NCI-H345 treated with DMSO at 0.1 percent for 48 hours (cell line): ENCODE results near the gene ZNF865.
A peak's percentile ranks its signal among the peaks of the same experiment; 100 is the strongest.

Source experiments
- DNase-seq: peaks from one replicate; lab custom pipeline; 2025; ENCODE audit not compliant: unreplicated experiment; lab: John Stamatoyannopoulos, UW

Gene ZNF865

DNA sequence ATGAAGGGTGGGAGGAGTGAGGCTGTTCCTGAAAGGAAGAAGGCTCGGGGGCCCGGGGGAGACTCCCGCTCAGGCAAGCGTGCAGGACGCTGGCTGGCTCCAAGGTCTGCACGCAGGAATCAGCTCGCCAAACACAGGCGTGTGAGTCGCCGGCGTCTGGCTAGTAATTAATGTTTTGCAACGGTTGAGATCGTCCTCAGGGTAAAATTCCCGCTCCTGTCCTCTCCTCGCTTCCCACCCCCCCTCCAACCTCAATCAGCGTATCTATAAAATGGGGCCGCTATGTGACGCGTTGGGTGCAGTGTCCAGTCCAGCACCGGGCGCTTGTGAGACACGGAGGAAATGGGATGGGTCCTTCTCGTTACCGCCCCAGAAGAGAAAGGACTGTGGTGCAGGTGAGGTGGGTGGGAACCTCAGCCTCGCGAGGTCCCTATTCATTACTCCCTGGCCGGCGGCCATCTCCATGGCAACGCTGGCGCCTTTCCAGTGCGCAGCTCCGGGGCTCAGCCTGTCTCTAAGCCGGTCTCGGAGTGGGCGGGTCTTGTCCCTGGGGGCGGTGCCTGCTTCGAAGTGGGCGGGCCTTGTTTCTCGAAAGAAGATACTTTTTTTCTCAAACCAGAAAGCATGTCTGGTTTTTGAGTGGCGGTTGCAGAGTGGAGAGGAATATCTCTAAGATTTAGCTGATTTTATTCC is 18.3 kb upstream of the ZNF865 start:
- DNase-seq: peak; percentile 88

DNA sequence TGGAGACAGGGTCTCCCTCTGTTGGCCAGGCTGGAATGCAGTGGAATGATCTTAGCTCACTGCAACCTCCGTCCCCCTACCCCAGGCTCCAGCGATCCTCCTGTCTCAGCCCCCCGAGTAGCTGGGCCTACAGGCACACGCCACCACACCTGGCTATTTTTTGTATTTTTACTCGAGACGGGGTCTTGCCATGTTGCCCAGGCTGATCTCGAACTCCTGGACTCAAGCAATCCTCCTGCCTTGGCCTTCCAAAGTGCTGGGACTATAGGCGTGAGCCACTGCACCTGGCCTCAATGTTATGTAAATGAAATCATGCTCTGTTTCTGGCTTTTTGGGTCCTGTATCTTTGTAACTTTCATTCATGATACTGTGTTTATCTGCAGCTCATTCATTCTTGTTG is 16.7 kb upstream of the ZNF865 start:
- no peak for DNase-seq

DNA sequence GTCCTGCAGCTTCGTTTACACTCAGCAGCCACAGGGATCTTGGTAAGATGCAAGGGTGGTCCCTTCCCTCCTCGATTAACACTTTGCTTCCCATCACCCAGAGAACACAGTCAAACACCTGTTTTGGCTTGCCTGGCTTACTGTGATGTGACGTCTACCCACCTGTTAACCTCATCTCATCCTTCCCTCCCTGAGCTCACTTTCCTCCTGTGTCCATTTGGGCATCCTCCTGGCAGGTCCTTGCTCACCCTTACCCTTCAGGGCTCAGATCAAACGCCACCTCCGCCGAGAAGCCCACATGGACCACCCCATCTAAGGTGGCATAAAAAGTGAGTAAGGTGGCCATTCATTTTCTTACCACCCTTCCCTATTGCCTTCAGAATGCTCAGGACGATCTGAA is 15.3 kb upstream of the ZNF865 start:
- DNase-seq: no peak

DNA sequence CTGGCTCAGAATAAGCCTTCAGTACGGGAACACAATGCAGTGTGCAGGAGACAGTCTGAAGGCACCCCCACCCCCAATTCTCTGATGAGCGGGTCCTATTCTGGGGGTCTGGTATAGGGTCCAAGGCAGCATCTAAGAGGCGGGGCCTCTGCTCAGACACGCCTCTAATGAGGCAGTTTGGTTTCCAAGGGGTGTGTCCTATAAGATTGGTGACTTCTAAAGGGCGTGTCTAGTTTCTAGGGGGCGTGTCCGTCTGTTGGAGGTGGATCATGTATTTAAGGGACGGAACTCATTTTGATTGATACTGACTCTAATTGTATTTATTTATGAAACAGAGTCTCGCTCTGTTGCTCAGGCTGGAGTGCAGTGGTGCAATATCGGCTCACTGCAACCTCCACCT is 14.8 kb upstream of the ZNF865 start:
- no peak for DNase-seq

DNA sequence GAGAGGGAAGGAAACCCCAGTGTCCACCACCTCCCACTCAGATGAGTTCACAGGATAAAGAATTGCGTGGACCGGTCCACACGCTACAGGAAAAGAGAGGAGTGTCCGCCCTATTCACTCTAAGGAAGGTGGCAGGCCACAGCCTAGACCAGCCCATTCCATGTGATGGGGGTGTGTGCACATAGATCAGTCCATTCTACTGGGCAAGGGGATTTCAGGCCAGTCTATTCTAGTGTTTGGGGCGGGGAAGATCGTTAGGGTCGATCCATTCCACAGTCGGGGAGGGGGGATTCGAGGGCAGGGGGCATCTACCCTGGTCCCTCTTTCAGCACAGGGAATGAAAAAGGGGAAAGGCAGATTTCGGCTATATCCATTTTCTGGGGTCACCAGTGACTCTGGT is 13.9 kb upstream of the ZNF865 start:
- no peak for DNase-seq

DNA sequence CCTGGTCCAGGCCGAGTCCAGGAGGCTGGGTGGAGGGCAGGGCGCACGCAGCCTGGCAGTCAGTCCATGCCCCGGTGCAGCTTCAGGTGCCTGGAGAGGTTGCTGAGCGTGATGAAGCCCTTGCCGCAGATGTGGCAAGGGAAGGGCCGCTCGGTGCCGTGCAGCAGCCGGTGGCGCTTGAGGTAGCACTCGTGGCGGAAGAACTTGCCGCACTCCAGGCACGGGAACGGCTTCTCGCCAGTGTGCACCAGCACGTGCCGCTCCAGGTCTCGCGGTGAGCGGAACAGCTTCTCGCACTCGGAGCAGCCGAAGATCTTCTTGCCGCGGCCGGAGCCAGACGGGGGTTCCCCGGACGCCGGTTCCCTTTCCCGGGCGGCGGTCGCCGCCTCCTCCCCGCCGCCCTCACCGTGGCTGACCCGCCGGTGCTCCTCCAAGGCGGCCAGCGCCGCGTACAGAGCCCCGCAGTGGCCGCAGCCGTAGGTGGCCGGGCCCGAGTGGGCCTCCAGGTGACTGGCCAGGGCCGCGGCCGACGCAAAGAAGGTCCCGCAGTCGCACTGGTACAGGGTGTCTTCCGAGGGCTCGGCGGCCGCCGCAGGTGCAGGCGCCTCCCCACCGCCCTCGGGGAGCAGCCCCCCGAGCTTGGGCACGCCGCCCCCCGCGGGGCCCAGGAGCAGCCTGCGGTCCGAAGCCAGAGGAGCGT is 12.9 kb upstream of the ZNF865 start:
- DNase-seq: no peak

DNA sequence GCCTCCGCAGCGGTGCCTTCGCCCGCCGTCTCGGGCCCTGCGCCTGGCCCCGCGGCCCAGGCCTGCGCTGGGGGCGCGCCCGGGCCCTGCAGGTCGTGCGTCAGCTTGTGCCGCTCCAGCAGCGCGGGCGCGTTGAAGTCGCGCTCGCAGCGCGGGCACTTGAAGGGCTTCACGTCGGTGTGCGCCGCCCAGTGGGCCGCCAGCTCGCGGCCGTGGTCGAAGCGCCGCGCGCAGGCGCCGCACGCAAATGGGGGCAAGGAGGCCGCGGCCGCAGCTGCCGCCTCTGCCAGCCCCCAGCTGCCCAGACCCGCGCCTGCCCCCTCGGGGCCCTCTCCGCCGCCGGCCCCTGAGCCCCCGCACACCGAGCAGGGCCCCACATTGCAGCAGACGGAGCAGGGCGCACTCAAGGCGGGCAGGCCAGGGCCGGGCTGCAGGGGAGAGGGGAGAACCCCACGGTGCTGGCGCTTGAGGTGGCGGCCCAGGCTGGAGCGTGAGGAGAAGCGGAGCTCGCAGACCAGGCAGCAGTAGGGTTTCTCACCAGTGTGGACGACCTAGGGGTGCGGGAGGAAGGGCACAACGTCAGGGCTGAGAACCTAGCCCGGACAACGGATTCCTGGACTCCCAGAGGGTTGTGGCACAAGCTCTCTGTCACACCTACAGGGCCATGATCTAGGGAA is 12.2 kb upstream of the ZNF865 start:
- no peak for DNase-seq

DNA sequence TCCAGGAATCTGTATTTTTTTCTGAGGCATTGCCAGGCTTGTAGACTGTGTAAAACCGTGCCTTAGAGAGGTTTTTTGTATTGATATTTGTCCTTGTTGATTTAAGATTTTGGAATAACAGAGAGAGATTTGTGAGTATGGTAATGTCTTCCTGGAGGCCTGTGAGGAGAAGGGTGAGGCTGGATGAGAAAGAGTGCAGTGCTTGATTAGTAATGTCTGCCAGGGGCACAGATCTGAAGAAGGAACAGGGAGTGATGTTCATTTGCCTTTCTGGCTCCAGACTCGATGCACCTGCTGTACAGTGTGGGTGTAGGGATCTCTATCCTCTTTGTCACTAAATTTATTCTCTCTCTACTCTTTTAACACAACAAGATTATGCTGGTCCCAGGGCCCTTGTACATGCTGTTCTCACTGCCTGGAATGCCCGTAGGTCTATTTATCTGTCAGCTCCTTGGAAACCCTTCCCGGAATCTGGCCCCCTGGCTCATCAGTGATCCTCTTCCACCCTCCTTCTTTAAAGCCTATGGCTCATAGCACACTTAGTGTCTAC is 10.4 kb upstream of the ZNF865 start:
- DNase-seq: no peak

DNA sequence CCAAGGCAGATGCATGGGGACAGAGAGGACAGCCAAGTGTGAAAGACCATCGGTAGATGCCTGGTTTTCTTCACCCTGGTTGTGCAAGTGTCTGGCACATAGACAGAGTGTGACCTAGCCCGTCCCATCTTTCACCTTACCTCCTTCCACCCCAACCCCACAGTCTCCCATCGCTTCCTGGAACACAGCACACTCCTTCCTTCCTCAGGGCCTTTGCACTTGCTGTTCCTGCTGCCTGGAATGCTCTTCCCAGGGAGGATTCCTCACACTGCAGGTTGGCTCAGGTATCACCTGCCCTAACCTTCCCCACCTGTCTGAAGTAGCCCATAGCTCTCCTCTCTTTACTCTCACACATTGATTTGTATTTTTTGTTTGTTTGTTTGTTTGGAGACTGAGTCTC is 9.1 kb upstream of the ZNF865 start:
- no peak for DNase-seq

DNA sequence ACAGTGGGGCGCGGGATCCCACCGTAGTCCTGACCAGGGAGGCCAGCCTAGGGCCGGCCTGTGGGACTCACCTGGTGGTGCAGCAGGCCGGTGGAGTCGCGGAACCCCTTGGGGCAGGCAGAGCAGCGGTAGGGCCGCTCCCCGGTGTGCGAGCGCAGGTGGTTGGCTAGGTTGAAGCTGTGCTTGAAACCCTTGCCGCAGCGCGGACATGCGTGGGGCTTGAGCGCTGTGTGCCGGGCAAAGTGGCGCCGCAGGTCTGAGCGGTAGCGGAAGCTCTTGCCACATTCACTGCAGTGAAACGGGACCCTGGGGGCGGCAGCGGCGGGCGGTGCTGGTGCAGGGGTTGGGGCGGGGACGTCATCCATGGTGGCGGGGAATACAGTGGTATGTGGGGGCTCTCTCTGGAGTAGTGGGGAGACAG is 7.9 kb upstream of the ZNF865 start:
- DNase-seq: no peak

DNA sequence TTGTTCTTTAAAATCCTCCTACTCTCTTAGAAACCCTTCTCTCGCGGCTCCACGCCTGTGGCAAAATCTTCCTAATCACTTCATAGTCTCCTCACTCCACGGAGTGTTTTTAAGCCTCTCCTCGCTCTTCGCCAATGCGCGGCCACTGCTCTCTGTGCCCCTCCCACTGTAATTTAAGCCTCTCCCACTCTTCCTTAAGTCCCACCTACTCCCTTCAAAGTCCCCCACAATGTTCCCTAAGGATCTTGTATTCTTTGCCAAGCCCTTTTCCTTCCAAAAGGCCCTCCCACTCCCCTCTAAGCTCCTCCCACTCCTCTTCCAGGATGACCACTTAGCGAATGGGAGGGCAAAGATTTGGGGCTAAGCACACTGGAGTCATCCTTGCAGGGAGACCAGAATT is 7.4 kb upstream of the ZNF865 start:
- no peak for DNase-seq

DNA sequence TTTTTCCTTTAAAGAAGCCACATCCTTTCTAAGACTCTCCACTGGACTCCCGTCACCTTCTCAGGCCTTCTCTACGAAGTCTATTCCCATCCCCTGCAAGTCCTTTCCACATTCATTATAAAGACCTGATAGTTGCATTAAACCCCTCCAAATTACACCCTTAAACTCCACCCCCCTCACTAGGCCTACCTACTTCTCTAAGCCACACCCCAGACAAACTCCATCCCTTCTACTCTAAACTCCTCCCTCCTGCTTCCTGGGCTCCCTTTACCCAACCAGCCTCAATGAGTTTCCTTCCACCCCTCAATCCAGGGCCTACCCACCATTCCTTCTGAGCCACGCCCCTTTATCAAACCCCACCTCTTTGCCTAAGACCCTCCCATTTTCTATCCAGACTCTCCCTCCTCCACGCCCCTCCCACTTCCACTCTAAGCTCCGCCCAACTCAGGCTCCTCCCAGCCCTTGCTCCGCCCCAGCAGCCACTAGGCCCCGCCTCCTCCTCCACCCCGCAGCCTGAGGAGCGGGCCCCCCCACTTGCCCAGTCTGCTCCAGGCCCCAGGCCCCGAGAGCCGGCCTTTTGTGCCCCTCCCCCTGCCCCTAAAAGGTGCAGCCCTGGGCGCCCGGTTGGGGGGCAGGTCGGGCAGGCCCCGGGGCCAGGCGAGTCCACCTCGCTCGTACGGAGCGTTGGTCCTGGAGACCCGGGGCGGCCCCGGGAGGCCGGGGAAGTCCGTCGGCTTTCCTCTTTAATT is 6.6 kb upstream of the ZNF865 start:
- DNase-seq: peak; percentile 67

DNA sequence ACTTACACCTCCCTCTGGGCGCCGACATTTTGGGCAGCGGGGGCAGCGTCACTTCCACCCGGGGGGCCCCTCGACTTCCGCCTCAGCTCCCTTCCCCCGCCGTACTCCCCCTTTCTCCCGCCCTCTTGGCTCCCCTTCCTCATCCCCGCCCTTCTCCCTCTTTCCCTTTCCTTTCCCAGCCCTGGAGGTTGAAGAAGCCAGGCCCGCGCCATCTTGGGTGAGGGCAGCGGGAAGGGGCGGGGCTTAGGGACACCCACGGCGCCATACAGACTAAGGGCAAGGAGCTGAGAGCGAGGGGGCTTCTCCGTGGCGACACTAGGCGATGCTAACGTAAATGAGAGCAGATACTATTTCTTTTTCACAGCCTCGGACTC is 6.0 kb upstream of the ZNF865 start, which contains the start of gene FIZ1:
Gene FIZ1, minus strand, starts transcription at position 50 of the 374 bp plus-strand sequence. CDS start 1,652 bp downstream, outside the sequence.
- peak; percentile 92 for DNase-seq

DNA sequence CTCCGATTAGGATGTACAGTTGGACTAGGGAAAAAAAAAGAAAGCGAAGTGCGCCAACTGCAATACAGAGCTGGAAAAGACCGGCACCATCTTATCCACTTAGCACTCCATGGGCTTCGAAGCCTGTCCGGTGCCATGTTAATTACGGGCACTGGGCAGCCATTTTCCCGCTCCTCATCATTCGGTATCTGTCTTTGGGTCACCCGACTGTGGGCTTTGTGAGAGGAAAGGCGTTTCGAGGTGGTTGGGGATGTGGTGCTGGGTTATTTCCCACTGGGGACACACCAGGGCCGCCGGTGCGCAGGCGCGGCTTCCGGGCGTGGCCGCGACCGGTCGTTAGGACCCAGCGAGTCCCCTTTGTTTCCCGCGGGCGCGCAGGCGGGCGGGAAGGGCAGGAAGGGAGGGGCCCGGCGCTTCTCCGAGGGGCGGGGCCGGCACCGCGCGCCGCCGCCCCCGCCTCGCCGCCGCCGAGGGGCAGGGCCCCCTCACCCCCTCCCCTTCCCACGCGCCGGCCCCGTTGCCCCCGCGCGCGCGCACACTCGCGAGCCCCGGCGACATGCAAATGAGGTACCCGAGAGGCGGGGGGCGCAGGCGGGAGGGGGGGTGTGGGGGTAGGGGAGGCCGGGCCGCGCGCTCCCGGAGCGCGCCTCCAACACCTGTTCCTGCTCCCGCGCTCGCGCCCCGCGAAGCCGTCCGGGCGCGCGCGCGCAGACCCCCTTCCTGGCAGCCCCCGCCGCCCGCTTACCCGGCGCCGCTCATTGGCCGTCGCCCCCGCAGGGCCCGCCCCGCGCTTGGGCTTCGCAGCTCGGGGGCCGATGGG is 5.4 kb upstream of the ZNF865 start, which contains the start of gene ZNF524:
Gene ZNF524, plus strand, starts transcription at position 447 of the 820 bp plus-strand sequence. CDS start 1,825 bp downstream, outside the sequence.
- DNase-seq: peak; percentile 92

DNA sequence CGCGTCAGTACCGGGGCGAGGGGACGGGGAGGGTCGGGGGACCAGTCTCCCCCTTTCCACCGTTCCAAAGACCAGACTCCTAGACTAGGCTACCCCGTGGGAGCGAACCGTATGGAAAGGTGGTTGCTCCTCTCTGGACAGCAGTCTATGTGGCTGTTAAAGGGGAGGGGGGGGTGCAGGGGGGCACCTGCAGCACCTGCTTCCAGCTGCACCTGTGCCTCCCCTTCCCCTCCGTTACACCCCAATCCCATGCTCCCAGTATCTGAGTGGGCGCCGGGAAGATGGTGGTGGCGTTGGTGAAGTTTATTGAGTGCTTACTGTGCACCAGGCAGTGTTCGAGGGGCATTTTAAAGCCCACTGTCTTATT is 4.8 kb upstream of the ZNF865 start:
- no peak for DNase-seq

DNA sequence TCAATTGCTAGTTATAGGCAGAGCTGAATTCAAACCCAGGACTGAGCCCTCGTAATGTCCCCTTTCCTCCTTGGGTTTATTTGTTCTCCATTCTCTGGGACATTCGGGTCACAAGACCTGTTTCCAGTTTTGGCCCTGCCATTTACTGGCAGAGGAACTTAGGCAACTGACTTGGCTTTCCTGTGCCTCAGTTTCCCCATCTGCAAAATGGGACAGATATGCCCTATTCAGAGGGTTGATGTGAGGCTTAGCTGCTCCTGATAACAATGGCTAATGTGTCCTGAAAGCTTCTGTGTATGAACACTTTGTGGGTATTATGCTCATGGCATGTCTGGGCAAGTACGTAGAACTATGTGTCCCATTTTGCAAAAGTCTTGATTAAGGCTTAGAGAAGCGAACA is 4.4 kb upstream of the ZNF865 start:
- no peak for DNase-seq

DNA sequence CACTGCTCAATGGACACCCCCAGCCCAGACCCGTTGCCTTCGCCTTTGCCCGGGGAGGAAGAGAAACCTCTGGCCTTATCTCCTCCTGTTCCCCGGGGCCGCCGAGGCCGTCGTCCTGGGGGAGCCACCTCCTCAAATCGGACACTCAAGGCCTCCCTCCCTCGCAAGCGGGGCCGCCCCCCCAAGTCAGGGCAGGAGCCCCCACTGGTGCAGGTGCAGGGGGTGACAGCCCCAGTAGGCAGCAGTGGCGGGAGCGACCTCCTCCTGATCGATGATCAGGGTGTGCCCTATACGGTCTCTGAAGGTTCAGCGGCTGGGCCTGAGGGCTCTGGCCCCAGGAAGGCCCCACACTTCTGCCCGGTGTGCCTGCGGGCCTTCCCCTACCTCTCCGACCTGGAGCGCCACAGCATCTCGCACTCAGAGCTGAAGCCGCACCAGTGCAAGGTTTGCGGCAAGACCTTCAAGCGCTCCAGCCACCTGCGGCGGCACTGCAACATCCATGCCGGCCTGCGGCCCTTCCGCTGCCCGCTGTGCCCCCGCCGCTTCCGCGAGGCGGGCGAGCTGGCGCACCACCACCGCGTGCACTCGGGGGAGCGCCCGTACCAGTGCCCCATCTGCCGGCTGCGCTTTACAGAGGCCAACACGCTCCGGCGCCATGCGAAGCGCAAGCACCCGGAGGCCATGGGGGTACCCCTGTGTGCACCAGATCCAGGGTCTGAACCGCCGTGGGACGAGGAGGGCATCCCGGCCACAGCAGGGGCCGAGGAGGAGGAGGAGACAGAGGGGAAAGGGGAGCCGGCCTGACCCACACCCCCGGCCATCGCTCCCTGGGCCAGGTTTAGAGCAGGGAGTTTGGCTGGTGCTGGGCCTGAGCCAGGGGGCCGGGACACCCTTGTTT is 3.1 kb upstream of the ZNF865 start:
- no peak for DNase-seq

DNA sequence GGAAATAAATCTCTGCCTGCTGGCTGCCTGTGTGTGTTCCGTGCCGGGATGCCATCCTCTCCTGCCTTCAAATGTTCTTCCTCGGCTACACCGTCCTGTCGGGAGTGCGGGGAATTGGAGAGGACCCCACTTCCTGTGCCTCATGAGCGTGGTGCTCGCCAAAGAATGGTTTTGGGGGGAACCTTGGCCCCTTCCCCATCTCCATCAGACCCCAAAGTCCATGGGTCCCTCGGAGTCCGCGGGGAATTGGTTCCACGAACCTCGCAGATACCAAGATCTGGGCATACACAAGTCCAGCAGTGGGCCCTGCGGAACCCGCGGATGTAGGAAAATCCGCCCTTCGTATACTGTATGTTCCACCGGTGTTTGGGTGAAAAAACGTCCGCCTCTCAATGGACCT is 2.3 kb upstream of the ZNF865 start:
- no peak for DNase-seq

DNA sequence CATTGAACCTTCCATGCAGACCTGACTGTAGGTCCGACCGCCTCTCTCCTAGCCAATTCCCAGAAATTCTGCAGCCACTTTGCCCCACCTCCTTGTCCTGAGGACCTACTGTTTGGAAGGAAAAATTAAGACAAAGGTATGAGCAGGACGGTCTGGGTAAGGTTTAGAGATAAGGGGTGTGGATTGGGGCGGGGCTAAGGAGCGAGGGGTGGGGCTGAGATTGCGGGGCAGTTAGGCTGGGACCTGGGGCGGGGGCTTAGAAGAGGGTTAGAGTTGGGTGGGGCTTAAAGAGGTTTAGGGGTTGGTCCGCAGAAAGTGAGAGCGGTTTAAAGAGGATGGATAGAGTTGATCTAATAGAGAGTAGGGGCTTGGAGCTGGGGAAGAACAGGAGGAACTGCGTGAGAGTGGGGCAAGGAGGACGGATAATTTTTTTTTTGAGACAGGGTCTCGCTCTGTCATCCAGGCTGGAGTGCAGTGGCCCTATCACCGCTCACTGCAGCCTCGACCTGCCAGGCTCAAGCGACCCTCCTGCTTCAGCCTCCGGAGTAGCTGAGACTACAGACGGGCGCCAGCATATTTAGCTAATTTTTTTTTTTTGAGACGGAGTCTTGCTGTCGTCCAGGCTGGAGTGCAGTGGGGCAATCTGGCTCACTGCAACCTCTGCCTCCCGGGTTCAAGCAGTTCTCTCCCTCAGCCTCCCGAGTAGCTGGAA is 1.7 kb upstream of the ZNF865 start:
- DNase-seq: no peak
